HL-60/S4 treated with retinoic acid at 250 ng/mL for 4 days and 3 days (cell line): Measurements from ENCODE around the gene PPP1R26.

Experiments used
- in situ Hi-C: fragments of 300-500 bp; cut with MboI; formaldehyde crosslinking; loops from 2 replicates; pipeline ENCODE4 v1.7.0; 2022; ENCODE audit warnings: low sequenced_read_pairs

Gene PPP1R26

DNA sequence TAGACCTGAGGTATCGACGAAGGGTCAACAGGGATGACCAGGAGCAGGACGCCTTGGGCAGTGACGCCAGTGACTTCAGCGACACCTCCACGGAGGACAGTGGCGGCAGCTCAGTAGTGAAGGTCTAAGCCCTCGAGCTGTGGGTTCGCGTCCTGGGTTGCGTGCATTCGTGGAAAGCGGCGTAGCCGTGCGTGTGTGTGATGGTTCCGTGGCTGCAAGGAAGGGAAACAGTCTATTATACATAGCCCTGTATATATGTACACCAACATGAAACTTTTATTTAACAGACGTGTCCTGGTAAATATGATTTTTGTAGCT lies 8.4 kb downstream of the PPP1R26 start:
- in situ Hi-C loops: no loop called here

DNA sequence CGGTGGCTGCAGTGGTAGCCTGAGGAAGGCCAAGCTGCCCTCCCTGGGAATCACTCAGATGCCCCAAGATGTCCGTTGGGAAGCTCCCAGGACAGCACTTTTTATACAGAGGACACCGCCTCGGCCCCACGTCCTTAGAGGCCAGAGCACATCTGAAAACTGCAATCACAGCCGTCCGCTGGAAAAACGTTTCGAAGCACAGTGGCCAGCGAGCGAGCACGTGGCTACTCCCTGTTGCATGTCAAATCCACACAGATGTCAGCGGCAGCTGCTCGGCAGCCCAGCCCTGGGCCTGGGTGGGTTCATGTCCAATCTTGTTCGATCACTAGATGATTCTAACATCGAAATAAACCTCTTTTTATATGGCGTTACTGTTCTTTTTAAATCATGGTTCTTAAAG lies 8.9 kb downstream of the PPP1R26 start:
- in situ Hi-C loops: no loop called here

DNA sequence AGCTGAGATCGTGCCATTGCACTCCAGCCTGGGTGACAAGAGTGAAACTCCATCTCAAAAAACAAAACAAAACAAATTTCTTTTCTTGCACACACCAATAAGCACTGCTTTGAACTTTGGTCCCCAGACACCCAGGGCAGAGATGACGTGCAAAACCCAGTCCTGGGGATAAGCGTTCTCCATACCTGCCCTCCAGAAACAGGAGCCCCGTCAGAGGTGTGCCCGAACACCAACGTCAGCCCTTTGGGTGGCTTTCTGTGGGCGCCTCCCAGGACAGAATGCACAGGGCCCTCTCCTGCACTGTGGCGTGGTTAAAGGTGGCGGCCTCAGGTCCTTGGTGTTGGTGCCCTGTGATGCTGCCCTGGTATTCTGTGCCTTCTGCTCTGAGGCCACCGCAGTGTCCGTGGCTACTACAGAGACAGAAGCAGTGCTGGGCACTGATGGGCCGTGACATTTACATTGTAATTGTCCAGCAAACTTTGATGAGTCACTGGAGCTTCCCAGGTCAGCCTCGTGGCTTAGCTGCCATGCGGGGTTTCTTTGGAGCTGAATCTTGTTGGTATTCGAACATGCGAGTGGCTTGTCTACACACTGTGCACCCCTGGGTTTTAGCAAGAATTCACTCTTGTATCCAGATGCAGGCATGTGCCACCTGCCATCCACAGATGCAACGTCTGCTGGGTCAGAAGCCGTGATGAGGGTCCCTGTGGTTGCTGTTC lies 9.8 kb downstream of the PPP1R26 start:
- in situ Hi-C loops: no loop called here

DNA sequence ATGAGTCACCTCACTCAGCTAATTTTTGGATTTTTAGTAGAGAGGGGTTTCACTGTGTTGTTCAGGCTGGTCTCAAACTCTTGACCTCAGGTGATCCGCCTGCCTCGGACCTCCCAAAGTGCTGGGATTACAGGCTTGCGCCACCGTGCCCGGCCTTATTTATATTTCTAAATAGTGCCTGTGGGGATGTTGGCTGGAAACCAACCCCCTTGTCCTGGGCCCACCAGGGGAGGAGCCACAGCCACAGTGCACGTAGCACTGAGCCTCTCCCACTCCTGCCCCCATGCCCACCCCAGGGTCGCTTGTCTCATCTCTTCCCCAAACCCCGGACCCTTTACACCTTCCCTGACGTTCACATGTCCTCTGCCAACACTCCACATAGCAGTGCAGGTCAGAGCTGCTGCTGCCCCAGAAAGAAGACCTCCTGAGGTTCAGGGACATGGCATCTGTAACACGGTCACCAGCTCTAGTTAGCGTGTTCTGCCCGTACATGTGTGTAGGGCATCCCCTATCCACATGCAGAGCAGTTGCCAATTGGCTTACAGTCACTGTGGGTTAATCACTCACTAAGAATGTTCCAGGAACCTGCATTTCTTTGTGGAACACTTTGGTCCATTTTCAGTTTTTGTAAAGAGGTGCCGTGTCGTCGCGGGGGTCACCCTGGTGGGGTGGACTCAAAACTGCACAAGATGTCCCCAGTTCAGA lies 10.7 kb downstream of the PPP1R26 start:
- in situ Hi-C loops: no loop called here

DNA sequence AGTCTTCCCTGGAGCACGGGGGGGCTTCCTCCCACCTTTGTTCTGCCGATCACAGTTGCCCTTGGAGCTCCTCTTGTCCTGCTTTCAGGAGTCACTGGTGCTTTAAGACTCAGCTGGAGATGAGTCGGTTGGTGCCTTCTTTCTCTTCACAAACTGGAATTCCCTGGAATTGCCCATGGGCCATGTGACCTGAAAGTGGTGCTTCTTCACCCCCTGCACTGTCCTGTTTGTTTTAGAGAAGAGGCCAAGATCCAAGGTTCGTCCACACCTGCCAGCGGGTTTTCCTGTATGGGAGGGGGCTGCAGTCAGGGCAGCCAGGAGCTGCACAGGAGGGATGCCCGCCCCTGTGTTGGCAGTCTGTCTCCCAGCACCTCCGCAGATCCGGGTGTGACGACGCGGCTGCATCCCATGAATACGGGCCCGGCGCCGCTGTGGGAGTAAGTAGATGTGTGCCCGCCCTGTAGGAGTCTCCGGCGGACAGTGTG lies 11.4 kb downstream of the PPP1R26 start:
- in situ Hi-C loops: no loop called here

DNA sequence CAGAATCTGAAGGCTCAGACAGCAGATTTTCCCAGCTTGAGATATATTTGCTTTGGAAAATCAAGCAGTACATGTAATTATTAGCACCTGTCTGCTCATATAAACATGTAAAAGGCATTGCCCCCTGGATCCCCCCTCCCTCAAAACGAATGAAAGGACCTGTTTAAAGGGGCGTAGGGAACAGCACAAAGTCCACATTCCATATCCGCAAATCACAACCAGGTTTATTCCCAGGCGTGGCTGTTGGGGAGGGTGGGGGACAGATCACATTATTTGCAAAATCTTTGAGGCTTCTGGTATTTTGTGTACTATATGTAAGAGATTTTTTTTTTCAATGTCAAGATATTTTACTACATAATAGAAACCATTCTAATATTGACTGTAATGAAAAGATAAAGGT lies 12.2 kb downstream of the PPP1R26 start:
- in situ Hi-C loops: no loop called here

DNA sequence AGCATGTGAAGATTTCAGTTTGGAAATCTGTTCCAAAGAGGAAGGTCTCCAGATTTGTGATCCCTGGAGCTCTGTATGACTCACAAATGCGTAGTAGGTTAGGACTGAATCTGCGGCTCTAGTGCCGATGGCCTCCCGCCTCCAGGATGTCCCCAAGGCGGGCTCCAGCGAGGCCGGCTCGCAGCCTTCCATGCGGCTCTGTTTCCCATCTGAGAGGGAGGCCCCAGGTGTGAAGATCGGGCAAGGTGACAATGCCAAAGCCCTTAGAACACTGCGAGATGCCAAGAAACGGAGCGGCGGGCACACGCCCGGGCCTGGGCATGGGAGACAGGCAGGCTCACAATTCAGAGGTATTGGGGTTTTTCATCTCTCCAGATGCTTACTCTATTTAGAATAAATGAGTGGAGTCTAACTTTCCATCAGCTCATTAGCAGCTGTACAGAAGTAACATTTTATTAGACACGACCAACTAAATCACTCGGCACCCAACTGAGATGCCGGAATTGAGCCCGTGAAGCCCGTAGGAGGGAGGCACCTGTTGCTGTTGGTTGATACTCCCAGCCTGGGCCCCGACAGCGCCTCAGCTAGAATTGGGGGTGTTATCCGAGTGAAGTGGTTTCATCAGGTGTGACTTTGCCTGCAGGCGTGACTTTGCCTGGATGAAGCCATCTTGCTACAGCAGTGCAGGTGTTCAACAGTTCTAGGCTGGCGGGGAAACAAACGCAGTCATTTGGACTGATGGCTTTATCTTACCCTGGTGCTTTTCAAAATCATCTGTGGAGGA lies 13.5 kb downstream of the PPP1R26 start:
- in situ Hi-C loops: no loop called here

DNA sequence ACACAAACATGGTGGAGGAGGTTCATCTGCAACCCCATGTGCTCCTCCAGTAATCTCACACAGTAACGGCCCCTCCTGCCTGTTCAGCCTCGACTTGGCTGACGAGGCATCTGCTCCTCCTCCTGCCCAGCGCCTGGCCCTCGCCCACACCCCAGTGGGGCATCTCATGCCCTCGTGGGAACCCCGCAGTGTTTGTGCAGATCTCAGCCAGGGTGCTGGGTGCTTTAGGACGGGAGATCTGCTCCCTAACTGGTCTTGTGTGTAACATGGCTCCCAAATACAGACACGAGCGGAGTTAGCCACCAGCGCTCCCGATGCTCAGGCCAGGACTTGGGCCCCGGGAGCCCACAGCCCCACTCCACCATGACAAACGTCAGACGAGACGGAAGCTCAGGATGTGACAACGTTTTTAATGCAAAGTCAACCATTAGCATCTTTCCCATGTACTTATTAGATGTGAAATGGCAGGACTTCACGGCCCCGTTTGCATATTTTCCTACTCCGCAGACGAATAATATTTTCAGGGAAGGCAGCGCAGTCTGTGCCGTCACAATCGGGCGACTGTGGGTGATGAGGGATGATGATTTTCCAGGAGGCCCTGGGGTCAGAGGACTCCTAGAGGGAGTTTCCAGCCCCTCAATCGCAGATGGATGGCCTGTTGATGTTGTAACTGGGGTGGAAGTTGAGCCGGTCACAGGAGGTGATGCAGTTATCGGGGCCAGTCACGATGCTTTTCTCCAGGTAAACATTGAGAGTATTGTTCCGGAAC lies 15.4 kb downstream of the PPP1R26 start:
- in situ Hi-C loops: no loop called here

DNA sequence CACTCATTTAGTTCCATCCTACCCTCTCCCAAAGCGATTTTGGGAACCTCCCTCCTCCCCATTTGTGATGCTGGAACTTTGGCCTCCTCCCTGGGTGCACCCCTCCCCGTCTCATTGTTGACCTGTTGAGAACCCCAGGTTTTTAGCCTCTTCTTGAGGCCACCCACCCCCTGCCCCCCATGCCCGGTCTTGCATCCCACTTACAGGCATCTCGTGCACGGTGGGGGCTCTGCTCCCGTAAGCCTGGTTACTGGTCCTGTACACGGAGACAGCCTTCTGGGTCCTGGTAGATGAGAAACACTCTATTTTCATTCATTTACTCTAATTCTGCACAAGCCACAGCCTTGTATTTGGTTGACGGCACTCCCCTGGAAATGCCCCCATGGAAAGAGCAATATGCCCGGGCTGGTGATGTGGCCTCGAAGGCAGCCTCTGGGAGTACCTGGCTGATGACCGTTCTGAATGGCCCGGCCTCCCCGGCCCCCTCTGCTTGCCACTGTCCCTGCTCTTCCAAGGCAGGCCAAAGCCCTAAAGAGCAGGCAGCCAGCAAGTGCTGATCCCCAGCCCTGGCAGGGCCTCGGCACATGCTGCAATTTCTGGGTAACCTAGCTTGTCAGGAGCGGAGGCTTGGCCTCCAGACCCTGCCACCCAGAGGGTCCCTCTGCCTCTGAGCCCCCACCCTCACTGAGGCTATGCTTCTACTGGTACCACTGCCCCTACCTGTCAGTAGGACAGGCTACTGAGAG lies 19.0 kb downstream of the PPP1R26 start:
- in situ Hi-C loops: no loop called here

DNA sequence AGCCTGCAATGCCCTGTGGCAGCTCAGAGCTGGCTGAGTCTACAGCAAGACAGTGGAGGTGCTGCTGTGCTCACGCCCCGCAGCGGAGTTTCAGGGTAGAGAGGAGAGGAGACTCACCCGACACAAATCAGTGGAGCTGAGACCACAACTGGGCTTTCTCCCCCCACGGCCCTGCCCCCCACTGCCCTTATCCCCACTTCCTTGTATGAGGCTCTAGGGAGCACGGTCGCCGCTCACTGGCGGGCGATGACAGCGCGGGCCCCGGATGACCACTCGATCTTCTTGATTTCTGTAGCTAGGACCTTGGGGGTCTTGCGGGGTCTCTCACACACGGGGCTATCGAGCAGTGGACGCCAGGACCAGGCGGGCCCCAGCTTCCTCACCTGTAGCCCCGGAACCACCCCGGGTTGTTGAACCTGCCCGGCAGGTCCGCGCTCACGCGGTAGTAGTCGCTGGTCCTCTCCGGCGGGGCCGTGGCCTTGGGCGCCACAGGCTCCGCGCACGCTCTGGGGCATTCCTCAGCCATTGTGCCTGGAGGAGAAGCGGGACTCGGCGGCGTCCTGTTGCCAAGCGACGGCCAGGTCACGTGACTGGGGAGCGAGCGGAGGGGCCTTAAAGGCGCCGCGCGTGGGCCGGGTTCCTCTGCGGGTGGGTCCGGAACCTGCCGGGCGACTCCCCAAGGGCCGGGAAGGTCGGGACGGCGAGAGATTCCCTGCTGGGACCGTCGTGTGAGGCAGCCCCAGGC lies 19.9 kb downstream of the PPP1R26 start:
- in situ Hi-C loops: no loop called here

DNA sequence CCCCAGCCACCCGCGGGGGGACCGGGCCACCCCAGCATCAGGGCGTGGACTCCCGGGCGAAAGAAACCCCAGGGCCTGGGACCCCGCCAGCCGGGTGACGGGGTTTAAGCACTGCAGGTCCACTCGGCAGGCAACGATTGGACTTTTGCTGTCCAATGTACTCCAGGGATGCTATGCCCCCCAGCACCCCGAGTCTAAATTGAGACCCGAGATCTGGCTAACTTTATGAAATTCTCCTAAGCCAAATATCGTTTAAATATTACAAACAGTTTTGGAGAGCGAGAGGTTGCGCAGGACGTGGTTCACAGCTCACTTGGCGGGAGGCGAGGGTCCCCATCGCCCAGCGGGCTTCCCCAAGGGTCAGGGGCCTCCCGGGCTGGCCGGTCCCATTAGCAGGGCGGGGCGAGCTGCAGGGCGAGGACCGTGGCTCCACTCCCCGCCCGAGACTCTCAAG lies 20.5 kb downstream of the PPP1R26 start:
- in situ Hi-C loops: no loop called here

DNA sequence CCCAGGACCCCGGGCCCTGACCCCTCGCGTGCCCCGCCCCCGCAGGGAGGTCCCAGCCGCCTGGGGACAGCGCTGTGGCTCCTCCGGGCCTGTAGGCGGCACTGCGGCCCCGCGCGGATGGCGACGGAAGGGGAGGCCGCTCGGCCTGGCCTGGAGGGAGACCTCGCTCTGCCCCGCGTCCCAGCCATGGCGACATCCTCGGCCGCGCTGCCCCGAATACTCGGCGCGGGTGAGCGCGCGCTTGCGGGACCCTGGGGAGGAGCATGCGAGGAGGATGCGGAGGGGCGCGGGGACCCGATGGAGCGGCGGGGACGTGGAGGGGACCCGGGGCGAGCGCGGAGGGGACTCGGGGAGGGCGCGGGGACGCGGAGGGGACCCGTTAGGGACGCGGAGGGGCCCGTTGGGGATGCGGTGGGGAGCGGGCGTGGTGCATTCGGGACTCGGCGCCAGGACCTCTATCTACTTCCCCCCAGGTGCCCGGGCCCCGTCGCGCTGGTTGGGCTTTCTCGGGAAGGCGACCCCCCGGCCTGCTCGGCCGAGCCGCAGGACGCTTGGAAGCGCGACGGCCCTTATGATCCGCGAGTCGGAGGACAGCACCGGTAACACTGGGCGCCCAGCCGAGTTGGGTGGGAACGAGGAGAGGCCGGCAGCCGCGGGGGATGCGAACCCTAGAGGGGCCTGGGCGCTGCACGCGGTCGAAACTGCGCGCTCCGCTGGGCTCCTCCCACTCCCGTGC lies 21.1 kb downstream of the PPP1R26 start, which contains the start of gene MRPS2:
Gene MRPS2, plus strand, starts transcription at position 158 of the 736 bp plus-strand sequence. Its CDS starts 29 bp downstream, at position 187.
- in situ Hi-C loops: no loop called here

DNA sequence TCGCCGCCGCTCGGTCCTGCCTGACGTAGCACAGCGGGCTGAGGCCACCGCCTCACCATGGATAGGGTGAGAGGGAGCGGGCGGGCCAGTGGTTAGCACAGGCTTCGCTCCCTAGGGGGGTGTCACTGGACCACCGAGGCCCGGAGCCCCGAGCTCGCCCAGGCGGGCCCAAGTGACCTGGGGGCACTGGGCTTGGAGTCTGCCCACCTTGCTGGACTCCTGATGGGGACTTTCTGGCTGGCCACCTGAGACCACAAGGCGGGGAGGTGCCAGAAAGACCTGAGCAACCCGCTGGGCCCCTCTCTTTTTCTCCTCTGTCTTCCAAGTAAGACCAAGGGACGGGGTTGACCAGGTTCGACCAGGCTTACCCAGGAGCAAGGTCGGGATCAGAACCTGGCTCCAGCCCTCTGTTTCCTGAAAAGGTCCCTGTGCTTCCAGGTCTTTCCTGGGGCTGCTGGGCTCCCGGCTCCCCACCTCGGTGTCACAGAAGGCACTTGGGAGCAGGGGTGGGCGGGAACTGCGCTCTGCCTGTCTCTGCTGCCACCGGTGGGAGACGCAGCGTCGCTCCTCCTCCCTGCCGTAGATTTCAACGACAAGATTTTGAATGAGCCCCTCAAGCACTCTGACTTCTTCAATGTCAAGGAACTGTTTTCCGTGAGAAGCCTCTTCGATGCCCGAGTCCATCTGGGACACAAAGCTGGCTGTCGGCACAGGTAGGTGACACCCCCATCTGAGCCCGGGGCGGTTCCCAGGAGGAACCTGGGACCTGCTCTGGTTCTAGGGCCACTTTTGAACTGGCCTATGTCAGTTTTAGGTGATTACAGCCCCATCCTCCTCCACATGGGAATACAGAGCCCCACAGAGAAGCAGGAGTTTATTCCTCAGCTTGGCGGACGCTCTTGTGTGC lies 21.9 kb downstream of the PPP1R26 start:
- in situ Hi-C loops: no loop called here

DNA sequence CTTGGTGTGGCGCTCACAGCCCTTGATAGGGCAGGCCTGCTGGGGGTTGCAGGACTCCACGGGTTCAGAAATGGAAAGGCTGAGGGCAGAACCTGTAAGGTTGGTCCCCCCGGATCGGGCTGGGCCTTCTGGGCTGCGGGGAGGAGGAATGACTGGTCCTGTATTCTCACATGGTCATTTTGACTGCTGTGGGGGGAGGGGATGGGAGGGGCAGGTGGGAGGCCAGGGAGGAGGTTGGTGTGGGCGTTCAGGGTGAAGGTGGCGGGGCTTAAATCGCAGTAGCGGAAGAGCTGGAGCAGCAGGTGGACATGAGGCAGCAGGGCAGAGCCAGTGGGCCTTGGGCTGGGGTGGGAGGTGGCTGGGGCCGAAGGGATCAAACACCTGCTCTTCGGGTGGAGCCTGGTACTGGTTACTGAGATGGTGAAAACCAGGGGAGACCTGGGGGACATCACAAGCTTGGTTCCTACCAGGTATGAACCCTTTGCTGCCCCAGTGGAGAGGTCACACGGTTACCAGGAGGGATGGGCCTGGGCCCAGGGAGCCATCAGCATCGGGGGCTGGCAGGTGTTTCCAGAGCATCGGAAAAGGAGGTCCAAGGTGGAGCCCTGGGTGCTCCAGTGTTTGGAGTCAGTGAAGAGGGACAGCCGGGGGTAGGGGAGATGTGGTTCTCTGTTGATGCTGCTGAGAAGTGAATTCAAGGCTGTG lies 22.7 kb downstream of the PPP1R26 start:
- in situ Hi-C loops: no loop called here

DNA sequence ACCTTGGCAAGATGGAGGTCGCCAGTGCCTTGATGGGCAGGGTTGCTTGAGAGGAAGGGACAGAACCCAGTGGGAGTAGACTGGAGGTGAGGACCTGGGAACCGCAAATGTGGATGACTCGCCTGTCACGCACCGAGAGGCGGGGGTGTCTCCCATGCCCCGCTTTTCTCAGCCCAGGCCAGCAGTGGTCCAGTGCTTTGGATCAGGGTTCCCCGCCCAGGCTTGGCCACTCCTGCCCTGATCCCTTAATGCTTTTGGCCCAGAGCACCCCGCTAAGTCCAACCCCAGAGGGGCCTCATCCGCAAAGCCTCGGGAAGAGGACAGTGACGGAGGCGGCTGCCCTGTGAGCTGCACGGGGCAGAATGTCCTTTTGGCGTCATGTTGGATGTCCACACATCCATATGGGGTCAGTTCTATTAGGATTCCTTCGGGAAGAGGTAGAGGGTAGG lies 23.3 kb downstream of the PPP1R26 start:
- in situ Hi-C loops: no loop called here

DNA sequence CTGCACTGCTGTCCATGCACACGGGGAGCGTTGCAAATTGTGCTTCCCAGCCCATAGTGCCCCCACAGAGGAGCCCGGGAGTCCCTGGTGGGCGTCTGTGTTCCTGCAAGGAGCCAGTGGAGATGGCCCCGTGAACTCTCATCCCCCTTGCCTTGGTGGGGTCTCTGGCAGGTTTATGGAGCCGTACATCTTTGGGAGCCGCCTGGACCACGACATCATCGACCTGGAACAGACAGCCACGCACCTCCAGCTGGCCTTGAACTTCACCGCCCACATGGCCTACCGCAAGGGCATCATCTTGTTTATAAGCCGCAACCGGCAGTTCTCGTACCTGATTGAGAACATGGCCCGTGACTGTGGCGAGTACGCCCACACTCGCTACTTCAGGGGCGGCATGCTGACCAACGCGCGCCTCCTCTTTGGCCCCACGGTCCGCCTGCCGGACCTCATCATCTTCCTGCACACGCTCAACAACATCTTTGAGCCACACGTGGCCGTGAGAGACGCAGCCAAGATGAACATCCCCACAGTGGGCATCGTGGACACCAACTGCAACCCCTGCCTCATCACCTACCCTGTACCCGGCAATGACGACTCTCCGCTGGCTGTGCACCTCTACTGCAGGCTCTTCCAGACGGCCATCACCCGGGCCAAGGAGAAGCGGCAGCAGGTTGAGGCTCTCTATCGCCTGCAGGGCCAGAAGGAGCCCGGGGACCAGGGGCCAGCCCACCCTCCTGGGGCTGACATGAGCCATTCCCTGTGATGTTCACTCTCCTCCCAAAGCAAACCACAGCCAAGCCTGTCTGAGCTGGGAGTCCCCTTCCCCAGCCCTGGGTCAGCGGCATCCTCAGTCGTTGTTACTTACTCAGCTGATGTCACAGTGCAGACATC lies 24.0 kb downstream of the PPP1R26 start:
- in situ Hi-C loops: no loop called here
